ENCODE results near the gene KANK3. TPM values are rescaled to one million over a fixed set of nuclear protein-coding genes. Genes with fewer than 3 reads are reported as not detected.

KANK3 gene
- total and polyA plus RNA-seq, 9 of the 15 experiments (the other 6 are each of a cell fraction or from before 2014, with no cell fraction given) = 0.03 to 0.40 (median 0.08) TPM; not detected in 6

DNA sequence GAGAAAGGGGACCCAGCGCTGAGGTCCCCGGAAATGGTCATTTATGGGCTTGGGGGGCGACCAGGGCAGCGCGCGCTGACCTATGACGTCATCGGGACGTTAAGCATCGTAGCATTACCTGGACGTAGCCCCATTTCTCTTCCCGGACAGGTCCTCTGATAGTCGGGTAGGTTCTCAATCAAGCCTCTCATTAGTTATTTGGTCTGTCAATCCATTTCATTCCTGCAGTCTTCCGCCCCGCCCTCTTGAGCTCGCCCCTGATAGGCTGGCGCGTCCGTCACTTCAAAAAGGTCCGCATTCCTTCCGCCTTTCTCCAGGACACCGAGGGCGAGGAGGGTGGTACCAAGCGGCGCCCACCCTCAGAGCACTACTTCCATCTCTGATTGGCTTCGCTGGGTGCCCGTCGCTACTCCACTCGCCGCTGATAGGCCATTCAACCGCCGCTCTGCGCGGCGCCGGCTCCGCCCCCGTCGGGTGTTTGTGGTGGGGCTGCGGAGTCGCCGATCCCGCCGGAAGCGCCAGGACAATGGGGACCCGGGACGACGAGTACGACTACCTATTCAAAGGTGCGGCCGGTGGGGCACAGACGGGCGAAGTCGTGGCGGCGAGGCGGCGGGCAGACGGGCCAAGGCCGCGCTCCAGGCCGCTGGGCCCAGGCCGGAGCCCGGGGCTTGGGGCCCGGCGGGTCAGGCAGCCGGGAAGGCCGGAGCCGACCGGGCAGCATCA, 47.0 kb upstream of the KANK3 start, which contains the start of gene RAB11B (continued):
- TF ChIP-seq, protein P1, sequence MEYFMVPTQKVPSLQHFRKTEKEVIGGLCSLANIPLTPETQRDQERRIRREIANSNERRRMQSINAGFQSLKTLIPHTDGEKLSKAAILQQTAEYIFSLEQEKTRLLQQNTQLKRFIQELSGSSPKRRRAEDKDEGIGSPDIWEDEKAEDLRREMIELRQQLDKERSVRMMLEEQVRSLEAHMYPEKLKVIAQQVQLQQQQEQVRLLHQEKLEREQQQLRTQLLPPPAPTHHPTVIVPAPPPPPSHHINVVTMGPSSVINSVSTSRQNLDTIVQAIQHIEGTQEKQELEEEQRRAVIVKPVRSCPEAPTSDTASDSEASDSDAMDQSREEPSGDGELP (CRISPR knock-in tag; IDR thresholded peaks at IDR 0.05; ENCODE audit: borderline replicate concordance) = peak; percentile 63; the same call in 1 of the 2 replicates
- TF ChIP-seq BRD4 (IDR thresholded peaks at IDR 0.05) (peak; percentile 92), PCBP2 (IDR thresholded peaks at IDR 0.05; ENCODE audit: low read depth, low read length, poor library complexity, severe bottlenecking) (no peak), CHCHD3 (CRISPR knock-in tag; IDR thresholded peaks at IDR 0.05) (no peak), CBX1 (IDR thresholded peaks at IDR 0.05; ENCODE audit: low read depth) (peak; percentile 56; the same call in 1 of the 2 replicates), ZNF449 (CRISPR knock-in tag; IDR thresholded peaks at IDR 0.05) (peak; percentile 70; the same call in 1 of the 2 replicates), ZNF174 (CRISPR knock-in tag; IDR thresholded peaks at IDR 0.05) (no peak), ERF (CRISPR knock-in tag; IDR thresholded peaks at IDR 0.05) (peak; percentile 74), EGR1 (conservative IDR thresholded peaks at IDR 0.05) (peak; percentile 61), E2F3 (CRISPR knock-in tag; IDR thresholded peaks at IDR 0.05) (0 out of 2 replicates have a peak, but pooled peaks have one; percentile 24), RBM25 (IDR thresholded peaks at IDR 0.05; ENCODE audit: low read depth, low read length, severe bottlenecking) (peak; percentile 99), ZNF217 (CRISPR knock-in tag; IDR thresholded peaks at IDR 0.05) (no peak), LEF1 (IDR thresholded peaks at IDR 0.05) (0 out of 2 replicates have a peak, but pooled peaks have one; percentile 53), ATF1 (CRISPR knock-in tag; IDR thresholded peaks at IDR 0.05) (peak; percentile 91), ATF1 (tag; IDR thresholded peaks at IDR 0.05) (peak; percentile 100), HNRNPUL1 (IDR thresholded peaks at IDR 0.05; ENCODE audit: low read length) (no peak), FIP1L1 (IDR thresholded peaks at IDR 0.05; ENCODE audit: low read depth, low read length, poor library complexity, severe bottlenecking) (peak; percentile 90), TBP (optimal IDR thresholded peaks at IDR 0.05; ENCODE audit: low read depth, low read length) (peak; percentile 54), ZBED1 (IDR thresholded peaks at IDR 0.05) (no peak; the same call in 1 of the 2 replicates), SREBF2 (CRISPR knock-in tag; IDR thresholded peaks at IDR 0.05) (no peak), FOXP1 (CRISPR knock-in tag; IDR thresholded peaks at IDR 0.05) (peak; percentile 86; the same call in 1 of the 2 replicates), ZNF197 (CRISPR knock-in tag; IDR thresholded peaks at IDR 0.05; ENCODE audit: low read depth) (no peak), FOXK1 (CRISPR knock-in tag; IDR thresholded peaks at IDR 0.05; ENCODE audit: borderline replicate concordance) (no peak), KLF1 (tag; IDR thresholded peaks at IDR 0.05) (peak; percentile 96; the same call in 1 of the 2 replicates), TEAD2 (tag; IDR thresholded peaks at IDR 0.05) (peak; percentile 64; the same call in 1 of the 2 replicates), ZNF740 (CRISPR knock-in tag; IDR thresholded peaks at IDR 0.05) (0 out of 2 replicates have a peak, but pooled peaks have one; percentile 19), ZNF740 (tag; IDR thresholded peaks at IDR 0.05) (0 out of 4 replicates have a peak, but pooled peaks of 1 of the 2 experiments have one; percentile 28), ZNF584 (CRISPR knock-in tag; IDR thresholded peaks at IDR 0.05; ENCODE audit: low read depth) (no peak)

Data from K562 (cell line).